ENCODE measurements around the gene TNP2. TPM values are rescaled to one million over a fixed set of nuclear protein-coding genes. Genes with fewer than 3 reads are reported as not detected.

TNP2 gene
- polyA plus RNA-seq, 3 donors: not detected

DNA sequence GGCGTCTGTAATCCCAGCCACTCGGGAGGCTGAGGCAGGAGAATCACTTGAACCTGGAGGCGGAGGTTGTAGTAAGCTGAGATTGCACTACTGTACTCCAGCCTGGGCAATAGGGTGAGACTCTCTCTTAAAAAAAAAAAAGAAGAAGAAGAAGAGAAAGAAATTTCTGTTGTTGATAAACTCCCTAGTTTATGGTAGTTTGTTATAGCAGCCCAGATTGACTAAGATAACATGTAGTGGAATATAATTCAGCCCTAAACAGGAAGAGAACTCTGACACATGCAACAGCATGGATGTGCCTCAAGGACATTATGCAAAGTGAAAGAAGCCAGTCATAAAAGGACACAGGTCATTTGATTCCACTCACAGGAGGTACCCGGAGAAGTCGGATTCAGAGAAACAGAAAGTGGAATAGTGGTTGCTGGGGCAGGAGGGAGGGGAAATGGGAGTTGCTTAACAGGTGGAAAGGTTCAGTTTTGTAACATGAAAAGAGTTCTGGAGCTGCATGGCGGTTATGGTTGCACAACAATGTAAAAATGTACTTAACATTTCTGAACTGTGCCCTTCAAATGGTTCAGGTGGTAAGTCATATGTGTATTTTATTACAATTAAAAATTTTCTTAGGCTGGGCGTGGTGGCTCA, 38.0 kb upstream of the TNP2 start:
- H3K27ac Mint-ChIP-seq: peak overlapping the region; percentile 55 to 88 (median 86)
- peaks cover 0 to 12% (median 7%) of the 10 kb centered on the region in 3 donors for H3K27me3 Mint-ChIP-seq (ENCODE audit: low read depth in 3 of 3)
- H3K4me1 Mint-ChIP-seq: peaks cover 67% of the 10 kb centered on the region
- H2AFZ ChIP-seq (ENCODE audit: insufficient read depth, low read depth, low read length, poor library complexity, severe bottlenecking): no peak overlapping the region
- H3K36me3 ChIP-seq (replicated peaks in 1 of 2; ENCODE audit: control insufficient read depth in 1 of 2, insufficient read depth in 2 of 2, low read length in 2 of 2): no peaks in the 10 kb centered on the region
- no peaks in the 10 kb centered on the region for H3K27me3 ChIP-seq (ENCODE audit: control insufficient read depth in 2 of 2, insufficient read depth in 2 of 2, low read length in 2 of 2)
- H4K20me1 ChIP-seq (ENCODE audit: insufficient read depth, low read length): no peaks in the 10 kb centered on the region
- peak overlapping the region; percentile 22 to 65 for H3K27ac ChIP-seq (ENCODE audit: low read depth in 1 of 2, low read length in 2 of 2)
- 24% methylated on average over 5 of the region's 7 CpGs for WGBS (ENCODE audit: insufficient coverage)
- peak overlapping the region in 1 of 3 experiments; percentile 46 for H3K4me3 ChIP-seq (replicated peaks in 1 of 3; ENCODE audit: low read depth in 2 of 3, low read length in 3 of 3)
- DNase-seq: peak; percentile 77 to 83 (median 83)
- no peaks in the 10 kb centered on the region for H3K79me2 ChIP-seq (ENCODE audit: insufficient read depth, low read length)
- peak overlapping the region; percentile 55 for H3K4me2 ChIP-seq (replicated peaks; ENCODE audit: extremely low read depth, low read length, poor library complexity, severe bottlenecking)
- peaks cover 0 to 2% (median 0%) of the 10 kb centered on the region in 7 donors for H3K9me3 Mint-ChIP-seq
- H3K4me1 ChIP-seq (ENCODE audit: control insufficient read depth in 1 of 2, insufficient read depth in 2 of 2, low read length in 2 of 2): peaks cover 71 to 74% of the 10 kb centered on the region in 2 donors
- peak overlapping the region; percentile 44 to 56 for H3K4me3 Mint-ChIP-seq
- no peaks in the 10 kb centered on the region for H3K9me3 ChIP-seq (replicated peaks in 1 of 2; ENCODE audit: control insufficient read depth in 1 of 2, insufficient read depth in 1 of 2, low read length in 2 of 2)
- no peak overlapping the region for H3K9ac ChIP-seq (ENCODE audit: insufficient read depth, low read length, poor library complexity, severe bottlenecking)
- intact Hi-C loops (cut with micrococcal nuclease): no loop called here
- H3K36me3 Mint-ChIP-seq: peaks cover 0 to 2% of the 10 kb centered on the region in 2 donors
- TF ChIP-seq, protein P1, sequence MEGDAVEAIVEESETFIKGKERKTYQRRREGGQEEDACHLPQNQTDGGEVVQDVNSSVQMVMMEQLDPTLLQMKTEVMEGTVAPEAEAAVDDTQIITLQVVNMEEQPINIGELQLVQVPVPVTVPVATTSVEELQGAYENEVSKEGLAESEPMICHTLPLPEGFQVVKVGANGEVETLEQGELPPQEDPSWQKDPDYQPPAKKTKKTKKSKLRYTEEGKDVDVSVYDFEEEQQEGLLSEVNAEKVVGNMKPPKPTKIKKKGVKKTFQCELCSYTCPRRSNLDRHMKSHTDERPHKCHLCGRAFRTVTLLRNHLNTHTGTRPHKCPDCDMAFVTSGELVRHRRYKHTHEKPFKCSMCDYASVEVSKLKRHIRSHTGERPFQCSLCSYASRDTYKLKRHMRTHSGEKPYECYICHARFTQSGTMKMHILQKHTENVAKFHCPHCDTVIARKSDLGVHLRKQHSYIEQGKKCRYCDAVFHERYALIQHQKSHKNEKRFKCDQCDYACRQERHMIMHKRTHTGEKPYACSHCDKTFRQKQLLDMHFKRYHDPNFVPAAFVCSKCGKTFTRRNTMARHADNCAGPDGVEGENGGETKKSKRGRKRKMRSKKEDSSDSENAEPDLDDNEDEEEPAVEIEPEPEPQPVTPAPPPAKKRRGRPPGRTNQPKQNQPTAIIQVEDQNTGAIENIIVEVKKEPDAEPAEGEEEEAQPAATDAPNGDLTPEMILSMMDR (IDR thresholded peaks at IDR 0.05): no peak

DNA sequence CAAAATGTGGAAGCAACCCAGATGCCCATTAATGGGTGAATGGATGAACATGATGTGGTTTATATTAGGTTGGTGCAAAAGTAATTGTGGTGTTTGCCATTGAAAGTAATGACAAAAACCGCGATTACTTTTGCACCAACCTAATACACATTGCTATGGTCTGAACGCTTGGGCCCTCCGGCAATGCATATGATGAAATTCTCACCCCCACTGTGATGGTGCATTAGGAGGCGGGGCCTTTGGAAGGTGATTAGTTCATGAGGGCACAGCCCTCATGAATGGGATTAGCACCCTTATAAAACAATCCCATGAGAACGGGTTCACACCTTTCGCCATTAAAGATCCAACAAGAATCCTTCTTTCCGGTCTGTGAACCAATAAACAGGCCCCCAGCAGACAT, 37.3 kb upstream of the TNP2 start:
- Histone ChIP-seq H3K36me3 (replicated peaks in 1 of 2; ENCODE audit: control insufficient read depth in 1 of 2, insufficient read depth in 2 of 2, low read length in 2 of 2) (no peaks in the 10 kb centered on the region), H3K27ac (ENCODE audit: low read depth in 1 of 2, low read length in 2 of 2) (peak overlapping the region in 1 of 2 donors; percentile 65), H3K79me2 (ENCODE audit: insufficient read depth, low read length) (no peaks in the 10 kb centered on the region), H3K9ac (ENCODE audit: insufficient read depth, low read length, poor library complexity, severe bottlenecking) (no peak overlapping the region), H3K4me3 (replicated peaks in 1 of 3; ENCODE audit: low read depth in 2 of 3, low read length in 3 of 3) (no peak overlapping the region), H3K9me3 (replicated peaks in 1 of 2; ENCODE audit: control insufficient read depth in 1 of 2, insufficient read depth in 1 of 2, low read length in 2 of 2) (no peaks in the 10 kb centered on the region), H4K20me1 (ENCODE audit: insufficient read depth, low read length) (no peaks in the 10 kb centered on the region), H2AFZ (ENCODE audit: insufficient read depth, low read depth, low read length, poor library complexity, severe bottlenecking) (no peak overlapping the region), H3K4me2 (replicated peaks; ENCODE audit: extremely low read depth, low read length, poor library complexity, severe bottlenecking) (no peak overlapping the region), H3K27me3 (ENCODE audit: control insufficient read depth in 2 of 2, insufficient read depth in 2 of 2, low read length in 2 of 2) (no peaks in the 10 kb centered on the region), H3K4me1 (ENCODE audit: control insufficient read depth in 1 of 2, insufficient read depth in 2 of 2, low read length in 2 of 2) (peaks cover 66 to 68% of the 10 kb centered on the region in 2 donors)
- H3K36me3 Mint-ChIP-seq: peaks cover 0 to 2% of the 10 kb centered on the region in 2 donors
- TF ChIP-seq, protein P1 (IDR thresholded peaks at IDR 0.05): no peak
- intact Hi-C loops (cut with micrococcal nuclease): no loop called here
- H3K9me3 Mint-ChIP-seq: peaks cover 0 to 2% (median 0%) of the 10 kb centered on the region in 7 donors
- no peak overlapping the region for H3K4me3 Mint-ChIP-seq
- no peak for DNase-seq
- H3K27ac Mint-ChIP-seq: peak overlapping the region in 3 of 7 donors; percentile 86 to 88 (median 88)
- 88% methylated on average over 3 of the region's 8 CpGs for WGBS (ENCODE audit: insufficient coverage)
- H3K27me3 Mint-ChIP-seq (ENCODE audit: low read depth in 3 of 3): peaks cover 0 to 12% (median 7%) of the 10 kb centered on the region in 3 donors
- peaks cover 62% of the 10 kb centered on the region for H3K4me1 Mint-ChIP-seq

Data from CD14-positive monocyte (primary cell).